NK-92 (cell line): Measurements from ENCODE around the gene MMS19.

Source experiments
- DNase-seq: peaks from one replicate; lab custom pipeline; 2025; ENCODE audit not compliant: unreplicated experiment; lab: John Stamatoyannopoulos, UW

The MMS19 gene

GRCh38 chr10:97525683-97526110 lies 27.5 kb upstream of the MMS19 start:
- no peak for DNase-seq

GRCh38 chr10:97525086-97525485 lies 26.9 kb upstream of the MMS19 start:
- no peak for DNase-seq

- no peak for DNase-seq
These were observed 24.7 kb upstream of the MMS19 start for GRCh38 chr10:97522937-97523336.

- DNase-seq: no peak
These were observed 23.8 kb upstream of the MMS19 start for GRCh38 chr10:97522071-97522470.

- no peak for DNase-seq
These were observed 22.9 kb upstream of the MMS19 start for GRCh38 chr10:97520978-97521761.

GRCh38 chr10:97520520-97520919 lies 22.3 kb upstream of the MMS19 start:
- no peak for DNase-seq

- no peak for DNase-seq
These were observed 21.1 kb upstream of the MMS19 start for GRCh38 chr10:97519342-97519741.

GRCh38 chr10:97518301-97519043 lies 20.2 kb upstream of the MMS19 start:
- DNase-seq: no peak

GRCh38 chr10:97517778-97518300 lies 19.6 kb upstream of the MMS19 start:
- DNase-seq: no peak

GRCh38 chr10:97517096-97517750 lies 19.0 kb upstream of the MMS19 start:
- no peak for DNase-seq

- DNase-seq: no peak
These were observed 17.2 kb upstream of the MMS19 start for GRCh38 chr10:97515271-97515978.

- no peak for DNase-seq
These were observed 16.1 kb upstream of the MMS19 start for GRCh38 chr10:97514344-97514743.

- DNase-seq: no peak
These were observed 14.8 kb upstream of the MMS19 start for GRCh38 chr10:97512993-97513392.

- DNase-seq: no peak
These were observed 13.7 kb upstream of the MMS19 start for GRCh38 chr10:97511711-97512440.

- no peak for DNase-seq
These were observed 12.5 kb upstream of the MMS19 start for GRCh38 chr10:97510686-97511085.

GRCh38 chr10:97509120-97509680 lies 11.0 kb upstream of the MMS19 start:
- DNase-seq: no peak

- no peak for DNase-seq
These were observed 10.1 kb upstream of the MMS19 start for GRCh38 chr10:97508342-97508741.

GRCh38 chr10:97506199-97506991 lies 8.2 kb upstream of the MMS19 start:
- no peak for DNase-seq

GRCh38 chr10:97505152-97505551 lies 6.9 kb upstream of the MMS19 start:
- no peak for DNase-seq
